ENCODE measurements around the gene ZBTB8B.
"Not testable (repeated sequence)": the region's sequence is repeated elsewhere in the genome, so short reads cannot be mapped to it uniquely, and the experiment has no call there.

The ZBTB8B gene

GRCh38 chr1:32454726-32455125 is 10.1 kb upstream of the ZBTB8B start:
- DNase-seq: no peak
- peaks cover 26% of the 10 kb centered on the region for H3K27me3 Mint-ChIP-seq
- CTCF ChIA-PET: interaction anchor here (1.1 kb wide), 1 partner anchor 54 kb away, joined by 3 read pairs; no protein-coding TSS in a partner anchor
- no peaks in the 10 kb centered on the region for H3K4me1 Mint-ChIP-seq
- no peak overlapping the region for H3K4me3 Mint-ChIP-seq
- no peaks in the 10 kb centered on the region for H3K36me3 Mint-ChIP-seq
- H3K9me3 Mint-ChIP-seq: peaks cover 16% of the 10 kb centered on the region
- no peak overlapping the region for H3K27ac Mint-ChIP-seq

GRCh38 chr1:32455958-32456357 is 8.9 kb upstream of the ZBTB8B start:
- Mint-ChIP-seq H3K4me3 (no peak overlapping the region), H3K4me1 (no peaks in the 10 kb centered on the region), H3K27ac (no peak overlapping the region), H3K9me3 (peaks cover 14% of the 10 kb centered on the region), H3K27me3 (peaks cover 15% of the 10 kb centered on the region), H3K36me3 (no peaks in the 10 kb centered on the region)
- DNase-seq: no peak
- CTCF ChIA-PET: no interaction called here

- Mint-ChIP-seq H3K27me3 (peaks cover 33% of the 10 kb centered on the region), H3K9me3 (peaks cover 14% of the 10 kb centered on the region)
- H3K36me3 Mint-ChIP-seq, DNase-seq, H3K4me3 Mint-ChIP-seq, H3K4me1 Mint-ChIP-seq, H3K27ac Mint-ChIP-seq, CTCF ChIA-PET: not testable (repeated sequence)
Measured at GRCh38 chr1:32458798-32459197, 6.1 kb upstream of the ZBTB8B start.

GRCh38 chr1:32462977-32463376 is 1.9 kb upstream of the ZBTB8B start:
- H3K27ac Mint-ChIP-seq, H3K36me3 Mint-ChIP-seq, DNase-seq, CTCF ChIA-PET, H3K4me3 Mint-ChIP-seq: not testable (repeated sequence)
- H3K27me3 Mint-ChIP-seq: peaks cover 70% of the 10 kb centered on the region
- peaks cover 14% of the 10 kb centered on the region for H3K9me3 Mint-ChIP-seq
- peaks cover 12% of the 10 kb centered on the region for H3K4me1 Mint-ChIP-seq

- peaks cover 73% of the 10 kb centered on the region for H3K27me3 Mint-ChIP-seq
- no peak overlapping the region for H3K27ac Mint-ChIP-seq
- H3K4me3 Mint-ChIP-seq: no peak overlapping the region
- H3K9me3 Mint-ChIP-seq: peaks cover 3% of the 10 kb centered on the region
- H3K4me1 Mint-ChIP-seq: peaks cover 12% of the 10 kb centered on the region
- H3K36me3 Mint-ChIP-seq: peaks cover 1% of the 10 kb centered on the region
- CTCF ChIA-PET: no interaction called here
- no peak for DNase-seq
Measured at GRCh38 chr1:32464191-32464715, 619 bp upstream of the ZBTB8B start.

GRCh38 chr1:32465578-32465933 is 684 bp downstream of the ZBTB8B start:
- no peak for DNase-seq
- CTCF ChIA-PET: interaction anchor here (0.6 kb wide), 1 partner anchor 430 kb away, joined by 3 read pairs; no protein-coding TSS in a partner anchor
- Mint-ChIP-seq H3K4me1 (peaks cover 12% of the 10 kb centered on the region), H3K4me3 (no peak overlapping the region), H3K27me3 (peaks cover 74% of the 10 kb centered on the region), H3K27ac (no peak overlapping the region), H3K9me3 (no peaks in the 10 kb centered on the region), H3K36me3 (peaks cover 1% of the 10 kb centered on the region)

- DNase-seq: no peak
- H3K36me3 Mint-ChIP-seq: peaks cover 1% of the 10 kb centered on the region
- CTCF ChIA-PET: no interaction called here
- peaks cover 12% of the 10 kb centered on the region for H3K4me1 Mint-ChIP-seq
- H3K9me3 Mint-ChIP-seq: no peaks in the 10 kb centered on the region
- H3K27me3 Mint-ChIP-seq: peaks cover 69% of the 10 kb centered on the region
- H3K4me3 Mint-ChIP-seq: no peak overlapping the region
- no peak overlapping the region for H3K27ac Mint-ChIP-seq
Measured at GRCh38 chr1:32466761-32467160, 1.9 kb downstream of the ZBTB8B start.

GRCh38 chr1:32468791-32469190 is 3.9 kb downstream of the ZBTB8B start:
- peaks cover 57% of the 10 kb centered on the region for H3K27me3 Mint-ChIP-seq
- no peaks in the 10 kb centered on the region for H3K9me3 Mint-ChIP-seq
- H3K4me1 Mint-ChIP-seq: peaks cover 12% of the 10 kb centered on the region
- H3K27ac Mint-ChIP-seq: no peak overlapping the region
- CTCF ChIA-PET: no interaction called here
- peaks cover 1% of the 10 kb centered on the region for H3K36me3 Mint-ChIP-seq
- no peak for DNase-seq
- no peak overlapping the region for H3K4me3 Mint-ChIP-seq

GRCh38 chr1:32470431-32470830 is 5.6 kb downstream of the ZBTB8B start:
- Mint-ChIP-seq H3K36me3 (peaks cover 1% of the 10 kb centered on the region), H3K4me3 (no peak overlapping the region), H3K9me3 (no peaks in the 10 kb centered on the region), H3K4me1 (peaks cover 2% of the 10 kb centered on the region), H3K27me3 (peaks cover 42% of the 10 kb centered on the region), H3K27ac (no peak overlapping the region)
- CTCF ChIA-PET: interaction anchor here (1.0 kb wide), 1 partner anchor 50 kb away, joined by 3 read pairs; no protein-coding TSS in a partner anchor
- DNase-seq: no peak

GRCh38 chr1:32470991-32471694 is 6.3 kb downstream of the ZBTB8B start:
- H3K9me3 Mint-ChIP-seq: no peaks in the 10 kb centered on the region
- no peaks in the 10 kb centered on the region for H3K36me3 Mint-ChIP-seq
- no peak overlapping the region for H3K27ac Mint-ChIP-seq
- H3K4me3 Mint-ChIP-seq: no peak overlapping the region
- no peak for DNase-seq
- CTCF ChIA-PET: interaction anchor here (1.0 kb wide), 1 partner anchor 49 kb away, joined by 3 read pairs; no protein-coding TSS in a partner anchor
- peaks cover 38% of the 10 kb centered on the region for H3K27me3 Mint-ChIP-seq
- no peaks in the 10 kb centered on the region for H3K4me1 Mint-ChIP-seq

GRCh38 chr1:32471695-32472362 is 7.0 kb downstream of the ZBTB8B start:
- Mint-ChIP-seq H3K27me3 (peaks cover 35% of the 10 kb centered on the region), H3K4me1 (no peaks in the 10 kb centered on the region), H3K4me3 (no peak overlapping the region), H3K27ac (no peak overlapping the region), H3K9me3 (no peaks in the 10 kb centered on the region), H3K36me3 (no peaks in the 10 kb centered on the region)
- CTCF ChIA-PET: no interaction called here
- DNase-seq: no peak

GRCh38 chr1:32472966-32473365 is 8.1 kb downstream of the ZBTB8B start:
- DNase-seq, H3K36me3 Mint-ChIP-seq, CTCF ChIA-PET, H3K4me3 Mint-ChIP-seq, H3K27ac Mint-ChIP-seq, H3K9me3 Mint-ChIP-seq, H3K4me1 Mint-ChIP-seq: not testable (repeated sequence)
- H3K27me3 Mint-ChIP-seq: peaks cover 24% of the 10 kb centered on the region

- Mint-ChIP-seq H3K4me1 (no peaks in the 10 kb centered on the region), H3K36me3 (no peaks in the 10 kb centered on the region), H3K4me3 (no peak overlapping the region), H3K27me3 (peaks cover 16% of the 10 kb centered on the region), H3K27ac (no peak overlapping the region), H3K9me3 (no peaks in the 10 kb centered on the region)
- no peak for DNase-seq
- CTCF ChIA-PET: no interaction called here
Measured at GRCh38 chr1:32474954-32475353, 10.1 kb downstream of the ZBTB8B start.

GRCh38 chr1:32480003-32480402 is 15.1 kb downstream of the ZBTB8B start:
- DNase-seq: no peak
- H3K27ac Mint-ChIP-seq: no peak overlapping the region
- CTCF ChIA-PET: no interaction called here
- H3K4me3 Mint-ChIP-seq: no peak overlapping the region
- no peaks in the 10 kb centered on the region for H3K4me1 Mint-ChIP-seq
- peaks cover 24% of the 10 kb centered on the region for H3K27me3 Mint-ChIP-seq
- H3K36me3 Mint-ChIP-seq: no peaks in the 10 kb centered on the region
- no peaks in the 10 kb centered on the region for H3K9me3 Mint-ChIP-seq

GRCh38 chr1:32480761-32481160 is 15.9 kb downstream of the ZBTB8B start:
- H3K27me3 Mint-ChIP-seq: peaks cover 21% of the 10 kb centered on the region
- H3K4me1 Mint-ChIP-seq: no peaks in the 10 kb centered on the region
- no peaks in the 10 kb centered on the region for H3K36me3 Mint-ChIP-seq
- DNase-seq: no peak
- H3K27ac Mint-ChIP-seq: no peak overlapping the region
- H3K9me3 Mint-ChIP-seq: no peaks in the 10 kb centered on the region
- CTCF ChIA-PET: no interaction called here
- H3K4me3 Mint-ChIP-seq: no peak overlapping the region
